Measurements from ENCODE around the gene LIPE.

The LIPE gene

DNA sequence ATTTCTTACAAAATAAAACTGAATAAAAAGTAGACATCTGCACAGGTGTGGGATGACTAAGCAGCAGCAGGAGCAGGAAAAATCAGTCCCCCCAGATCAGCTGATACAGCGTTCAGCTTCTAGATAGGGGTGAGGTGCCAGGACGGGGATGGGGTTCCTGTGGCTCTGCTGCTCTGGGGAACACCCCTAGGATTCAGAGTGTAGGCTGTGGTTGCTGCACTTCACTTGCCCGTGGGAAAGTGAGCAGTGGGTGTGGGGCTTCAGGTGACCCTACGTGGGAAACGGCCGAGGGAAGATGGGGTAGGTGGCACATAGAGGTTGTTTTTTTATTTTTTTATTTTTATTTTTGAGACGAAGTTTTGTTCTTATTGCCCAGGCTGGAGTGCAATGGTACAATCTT lies 18.8 kb upstream of the LIPE start:
- DNase-seq = no peak

GRCh38 chr19:42443944-42444398 lies 16.8 kb upstream of the LIPE start:
- no peak for DNase-seq

DNA sequence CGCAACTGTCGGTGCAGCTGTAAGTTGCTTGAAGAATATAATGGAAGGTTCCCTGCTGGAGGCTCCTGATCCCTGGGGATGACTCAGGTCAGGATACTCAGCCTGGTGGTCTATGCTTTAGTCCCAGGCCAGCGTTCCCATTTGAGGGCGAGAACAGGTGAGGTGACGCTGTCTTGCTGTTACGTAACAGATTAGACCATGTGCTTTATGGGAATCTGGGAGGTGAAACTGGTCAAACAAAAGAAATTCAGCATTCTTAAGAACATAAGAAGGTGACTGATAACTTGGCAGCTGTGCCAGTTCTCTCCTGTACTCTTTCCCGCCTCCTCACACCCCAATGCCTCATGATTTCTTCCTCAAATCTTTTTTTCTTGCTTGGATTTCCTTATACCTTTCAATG lies 15.6 kb upstream of the LIPE start, which contains the start of gene CXCL17:
Gene CXCL17, minus strand, starts transcription at position 114 of the 400 bp plus-strand sequence. CDS start 114 bp downstream, outside the sequence.
- no peak for DNase-seq

DNA sequence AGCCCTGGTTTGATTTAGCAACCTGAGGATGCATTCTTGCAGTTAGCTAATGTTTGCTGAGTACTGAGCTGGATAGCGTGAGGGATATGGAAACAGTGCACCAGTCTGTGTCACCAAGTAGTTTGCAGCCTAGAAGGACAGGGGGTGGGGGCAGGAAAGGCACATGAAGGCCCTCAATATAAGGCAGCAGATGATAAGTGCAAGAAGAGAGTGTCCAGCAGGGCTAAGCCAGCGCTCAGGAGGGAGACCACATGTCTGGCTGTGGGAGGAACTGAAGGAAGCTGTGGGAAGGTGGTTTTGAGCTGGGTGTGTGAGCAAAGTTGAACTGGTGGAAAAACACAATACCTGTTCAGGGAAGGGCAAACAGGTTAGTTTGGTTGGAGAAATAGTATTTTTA lies 13.9 kb upstream of the LIPE start:
- DNase-seq = no peak

DNA sequence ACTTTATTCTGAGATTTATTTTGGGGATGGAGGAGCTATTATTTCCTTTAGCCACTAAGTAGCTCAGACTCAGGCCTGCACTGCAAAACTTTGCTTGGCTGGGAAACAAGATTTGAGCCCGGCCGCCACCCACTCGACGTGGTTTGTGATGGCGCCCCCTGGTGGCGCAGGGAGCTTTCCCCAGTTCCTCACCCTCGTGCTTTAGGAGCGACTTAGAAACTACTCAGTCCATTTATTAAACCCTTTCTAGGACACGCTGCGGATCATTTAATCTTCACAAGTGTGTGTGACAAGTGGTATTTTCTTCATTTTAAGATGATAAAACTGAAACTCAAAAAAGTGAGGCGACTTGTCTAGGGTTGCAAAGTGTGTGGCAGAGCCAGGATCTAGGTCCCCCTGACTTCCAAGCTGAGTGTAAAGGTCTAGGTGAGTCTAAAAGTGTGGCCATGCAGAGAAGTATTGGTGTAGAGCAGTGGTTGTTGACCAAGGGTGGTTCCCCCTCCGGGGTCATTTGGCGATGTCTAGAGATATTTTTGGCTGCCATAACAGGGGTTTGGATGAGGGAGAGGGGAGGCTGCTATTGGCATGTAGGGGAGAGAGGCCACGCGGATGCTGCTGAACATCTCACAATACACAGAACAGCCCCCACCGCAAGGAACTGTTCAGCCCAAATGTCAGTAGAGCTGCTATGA lies 13.3 kb upstream of the LIPE start:
- DNase-seq = peak; percentile 64

DNA sequence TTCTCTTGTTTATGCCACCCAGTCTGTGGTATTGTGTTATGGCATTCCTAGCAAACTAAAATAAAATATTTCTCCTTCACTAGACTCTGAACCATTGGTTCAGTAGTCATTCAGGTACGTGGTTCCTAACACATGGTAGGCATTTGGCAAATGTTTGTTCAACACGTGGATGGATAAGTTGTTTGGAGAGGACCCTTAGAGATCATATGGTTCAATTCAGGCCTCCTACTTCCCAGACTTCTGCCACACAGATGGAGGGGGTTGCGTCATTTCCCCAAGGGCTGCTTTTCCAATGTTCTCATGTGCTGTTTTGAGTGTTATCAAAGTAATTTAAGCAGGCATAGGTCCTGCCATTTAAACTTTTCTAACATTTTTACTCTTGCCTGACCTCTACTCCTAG lies 8.8 kb upstream of the LIPE start:
- DNase-seq = no peak

GRCh38 chr19:42435316-42435715 lies 8.1 kb upstream of the LIPE start:
- no peak for DNase-seq

- DNase-seq = peak; percentile 59
Observed at GRCh38 chr19:42433503-42434260, 6.5 kb upstream of the LIPE start.

DNA sequence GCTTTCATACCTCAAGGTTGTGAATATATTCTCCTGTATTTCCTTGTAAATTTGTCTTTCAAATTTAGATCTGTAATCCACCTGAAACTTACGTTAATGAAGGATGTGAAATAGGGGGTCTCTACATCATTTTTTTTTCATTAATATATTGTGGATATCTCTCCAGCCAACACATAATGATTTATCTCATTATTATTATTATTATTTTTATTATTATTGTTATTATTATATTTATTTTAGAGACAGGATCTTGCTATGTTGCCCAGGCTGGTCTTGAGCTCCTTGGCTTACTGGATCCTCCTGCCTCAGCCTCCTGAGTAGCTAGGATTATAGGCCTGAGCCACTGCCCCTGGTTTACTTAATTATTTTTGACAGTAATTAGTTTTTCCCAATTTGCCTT lies 4.3 kb upstream of the LIPE start:
- DNase-seq = no peak

DNA sequence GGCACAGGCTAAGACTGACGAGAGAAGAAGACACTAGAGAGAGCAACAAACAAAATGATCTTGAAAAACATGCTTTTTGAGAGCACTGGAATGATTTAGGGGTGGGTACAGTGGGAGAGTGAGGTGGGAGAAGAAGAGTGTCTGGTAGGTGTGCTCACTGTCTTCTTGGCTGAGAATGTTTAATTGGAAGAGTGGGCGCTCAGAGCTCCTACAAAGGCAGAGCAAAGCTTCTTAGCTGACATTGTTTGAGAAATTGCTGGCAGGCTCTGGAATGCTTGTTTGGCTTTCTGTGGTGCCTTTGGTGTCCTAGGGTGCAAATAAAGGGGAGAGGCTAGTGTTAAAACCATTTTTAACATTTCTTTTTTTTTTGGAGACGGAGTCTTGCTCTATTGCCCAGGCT lies 1.5 kb upstream of the LIPE start:
- DNase-seq = no peak

- no peak for DNase-seq
Observed at GRCh38 chr19:42426643-42427042, 545 bp downstream of the LIPE start.

- DNase-seq = no peak
Observed at GRCh38 chr19:42424712-42425131, 2.5 kb downstream of the LIPE start.

- DNase-seq = no peak
Observed at GRCh38 chr19:42424345-42424707, 2.9 kb downstream of the LIPE start.

GRCh38 chr19:42423462-42424344 lies 3.5 kb downstream of the LIPE start:
- peak; percentile 88 for DNase-seq

GRCh38 chr19:42422901-42423461 lies 4.2 kb downstream of the LIPE start:
- DNase-seq = peak; percentile 54

GRCh38 chr19:42422092-42422900 lies 4.9 kb downstream of the LIPE start:
- no peak for DNase-seq

DNA sequence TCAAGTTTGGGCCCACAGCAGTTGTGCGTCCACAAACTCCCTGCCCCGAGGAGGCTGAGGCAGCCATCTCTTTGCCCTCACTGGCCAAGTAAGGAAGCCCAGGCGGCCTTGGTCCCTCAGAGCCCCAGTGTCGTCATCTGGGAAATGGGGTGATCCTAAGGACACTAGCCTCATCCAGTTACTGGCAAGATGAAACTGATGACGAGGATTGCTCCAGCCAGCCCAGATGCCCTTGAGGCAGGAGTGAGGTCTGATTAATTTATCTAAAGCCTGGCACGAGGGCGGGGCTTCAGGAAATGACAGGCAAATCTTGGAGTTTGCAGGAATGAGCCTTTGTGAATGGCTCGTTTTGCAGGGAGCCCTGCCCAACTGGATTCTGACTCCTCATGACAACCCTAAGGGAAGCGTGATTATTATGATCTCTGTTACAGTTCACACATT lies 5.6 kb downstream of the LIPE start:
- DNase-seq = no peak

GRCh38 chr19:42421101-42421500 lies 6.1 kb downstream of the LIPE start:
- DNase-seq = no peak

- peak; percentile 59 for DNase-seq
Observed at GRCh38 chr19:42420055-42420544, 7.1 kb downstream of the LIPE start.

- DNase-seq = no peak
Observed at GRCh38 chr19:42419309-42419708, 7.9 kb downstream of the LIPE start.

GRCh38 chr19:42412661-42413076 lies 14.5 kb downstream of the LIPE start:
- no peak for DNase-seq

DNA sequence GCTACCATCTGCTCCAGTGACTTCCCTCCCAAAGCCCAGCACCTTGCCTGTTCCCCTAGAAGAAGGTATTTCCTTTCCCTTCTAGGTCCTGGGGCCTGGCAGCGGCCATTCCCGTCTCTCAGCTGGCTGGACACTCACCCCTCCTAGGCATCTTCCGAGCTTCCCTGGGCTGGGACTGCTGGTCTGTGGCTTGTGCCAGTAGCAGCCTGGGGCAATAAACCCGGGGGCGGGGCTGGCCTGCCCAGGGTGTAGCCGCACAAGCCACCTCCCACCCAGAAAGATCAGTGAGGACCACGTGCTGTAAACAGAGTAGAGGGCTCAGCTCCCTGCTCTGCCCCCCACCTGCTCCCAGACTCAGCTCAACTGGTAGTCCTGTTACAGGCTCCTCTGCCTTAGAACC lies 15.0 kb downstream of the LIPE start:
- no peak for DNase-seq

Measured in NK-92 treated with Interleukin-12 subunit alpha and Interleukin-12 subunit beta, amount 100 ng/mL, for 24 hours (cell line).